ENCODE results near the gene TRAPPC3L.

Gene TRAPPC3L

DNA sequence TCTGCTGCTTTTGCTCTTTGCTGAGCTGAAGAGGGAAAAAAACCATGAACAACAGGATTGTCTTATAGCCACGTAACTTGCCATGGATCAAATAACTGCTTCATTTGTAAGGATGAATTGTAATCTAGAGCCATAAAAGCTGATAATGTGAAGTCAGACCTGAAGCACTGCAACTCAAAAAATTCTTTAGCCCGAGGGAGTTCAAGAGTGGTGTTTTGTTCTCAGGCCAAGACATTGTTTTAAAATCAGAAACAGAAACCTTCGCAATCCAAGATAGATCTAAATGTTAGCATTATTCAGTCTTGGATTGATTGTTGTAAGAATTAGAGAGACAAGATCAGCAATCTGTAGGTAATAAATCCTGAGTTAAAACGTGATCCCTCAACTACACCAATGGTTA, at the start of gene TRAPPC3L:
TSS of gene TRAPPC3L (minus strand) at position 34 of the 400 bp plus-strand sequence. CDS start 170 bp downstream, outside the sequence.
- no peak for DNase-seq (ENCODE audit: low read depth)

DNA sequence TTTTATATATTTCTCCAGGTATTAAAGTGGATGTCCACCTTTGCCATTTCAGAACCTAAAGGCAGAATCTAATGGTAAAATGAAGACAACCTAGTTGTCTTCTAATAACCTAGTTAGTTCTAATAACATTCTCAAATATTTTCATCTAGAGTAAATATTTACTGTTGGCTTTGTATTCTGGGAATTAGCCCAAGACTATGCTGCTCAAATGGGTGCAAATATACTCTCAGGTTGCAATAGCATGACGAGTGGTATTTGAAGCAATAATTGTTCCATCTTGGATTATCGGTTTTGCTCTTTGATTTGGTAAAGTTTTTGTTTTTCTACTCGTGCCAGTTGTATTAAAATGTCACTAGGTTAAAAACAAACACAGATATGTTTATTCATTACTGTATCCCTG, 49.8 kb upstream of the TRAPPC3L start:
- DNase-seq (ENCODE audit: low read depth), result no peak

DNA sequence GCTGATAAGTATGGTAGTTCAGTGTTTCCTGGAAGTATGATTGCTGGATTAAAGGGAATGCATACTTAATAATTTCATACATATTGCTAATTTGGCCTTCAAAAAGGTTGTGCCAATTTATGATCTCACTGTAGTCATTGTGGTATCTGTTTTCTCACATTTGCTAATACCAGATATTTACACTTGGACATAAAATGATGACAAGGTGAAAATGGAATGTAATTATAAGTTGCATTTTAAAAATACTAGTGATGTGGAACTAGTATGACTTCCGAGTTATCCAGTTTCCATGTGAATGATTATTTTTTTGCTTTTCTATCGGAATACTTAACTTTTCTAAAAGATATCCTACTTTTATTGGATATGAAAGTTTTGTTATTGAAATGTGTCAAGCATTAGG, 41.3 kb upstream of the TRAPPC3L start:
- DNase-seq (ENCODE audit: low read depth), result no peak

DNA sequence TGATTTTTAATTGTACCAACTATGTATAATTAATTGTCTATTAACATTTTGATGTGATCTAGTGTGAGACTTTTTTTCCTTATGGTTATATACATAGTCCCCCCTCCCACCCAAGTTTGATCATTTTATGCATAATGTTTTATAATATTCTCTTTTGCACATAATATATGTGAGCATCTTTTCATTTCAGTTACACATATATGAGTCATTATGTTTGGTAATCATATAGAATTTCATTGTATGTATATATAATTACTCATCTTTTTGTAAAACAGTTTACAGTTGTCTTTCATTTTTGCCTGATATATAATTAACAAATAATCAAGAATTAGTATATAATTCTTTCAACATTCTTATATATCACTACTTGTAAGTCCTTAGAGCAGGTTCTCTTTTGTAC, 40.8 kb upstream of the TRAPPC3L start:
- no peak for DNase-seq (ENCODE audit: low read depth)

DNA sequence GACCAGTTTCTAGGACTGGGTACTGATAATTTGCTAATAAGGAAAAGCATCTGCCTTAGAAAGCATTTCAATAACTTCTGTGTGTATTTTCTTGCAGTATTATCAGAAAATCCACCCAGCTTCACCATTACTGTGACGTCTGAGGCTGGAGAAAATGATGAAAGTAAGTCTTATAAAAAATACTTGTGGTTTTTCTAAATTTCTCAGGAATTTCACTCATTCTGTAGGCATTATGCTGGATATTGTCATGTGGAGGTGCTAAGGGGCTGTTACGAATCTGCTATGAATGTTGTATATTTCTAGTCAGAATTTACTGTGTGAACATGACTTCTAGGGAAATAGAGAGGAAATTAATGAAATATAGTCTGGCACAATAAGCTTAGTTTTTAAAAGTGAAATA, 34.7 kb upstream of the TRAPPC3L start:
- DNase-seq (ENCODE audit: low read depth), result no peak

DNA sequence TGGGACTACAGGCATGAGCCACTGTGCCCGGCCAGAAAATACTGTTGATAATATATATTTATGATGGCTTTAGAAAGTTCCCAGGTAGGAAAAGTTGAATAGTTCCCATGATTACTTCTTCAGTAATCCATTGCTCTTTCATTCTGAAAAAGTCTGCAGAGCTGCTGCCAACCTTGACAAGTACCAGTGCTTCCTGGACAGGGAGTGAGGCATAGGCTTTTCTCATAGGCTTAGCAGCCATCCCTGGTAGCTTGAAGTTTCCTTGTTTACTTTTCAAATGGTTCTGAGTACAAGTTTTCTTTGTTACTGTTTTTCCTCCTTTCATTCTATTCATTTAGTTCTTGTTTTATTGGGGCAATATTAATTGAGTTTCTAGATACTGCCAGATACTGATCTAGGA, 33.7 kb upstream of the TRAPPC3L start:
- DNase-seq (ENCODE audit: low read depth), result no peak

DNA sequence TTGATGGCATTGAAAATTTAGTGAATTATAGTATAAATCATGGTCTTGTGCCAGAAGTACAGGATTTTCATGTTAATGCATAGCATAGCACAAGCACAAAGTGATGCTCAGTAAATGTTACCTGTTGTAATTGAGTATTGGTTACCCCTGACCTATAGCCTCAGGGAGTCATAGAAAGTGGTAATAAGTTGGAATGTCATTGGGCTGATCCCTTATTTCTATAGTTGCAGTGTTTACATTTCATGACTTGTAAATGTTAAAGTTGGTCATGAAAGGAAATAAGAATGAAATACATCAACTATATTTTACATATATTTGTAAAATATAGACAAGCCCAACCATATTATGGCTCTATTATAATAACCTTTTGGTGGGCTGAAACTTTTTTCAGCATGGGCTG, 32.9 kb upstream of the TRAPPC3L start:
- no peak for DNase-seq (ENCODE audit: low read depth)

DNA sequence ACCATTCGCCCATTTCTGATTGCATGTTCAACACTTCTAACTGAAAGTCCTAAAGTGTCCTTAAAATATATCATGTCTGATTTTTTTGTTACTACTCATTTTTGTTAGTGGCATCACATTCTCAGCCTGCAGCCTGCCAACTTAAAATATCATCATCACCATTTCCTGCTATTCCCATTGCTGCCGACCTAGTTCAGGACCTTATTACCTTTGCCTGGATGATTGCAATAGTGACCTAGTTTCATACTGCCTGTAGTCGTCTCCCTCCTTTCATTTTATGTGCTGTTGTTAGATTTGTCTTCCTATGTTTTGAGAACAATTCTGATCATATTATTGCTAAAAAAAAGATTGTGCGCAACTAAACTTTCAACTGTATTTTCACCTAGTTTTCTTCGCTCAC, 32.0 kb upstream of the TRAPPC3L start:
- no peak for DNase-seq (ENCODE audit: low read depth)

DNA sequence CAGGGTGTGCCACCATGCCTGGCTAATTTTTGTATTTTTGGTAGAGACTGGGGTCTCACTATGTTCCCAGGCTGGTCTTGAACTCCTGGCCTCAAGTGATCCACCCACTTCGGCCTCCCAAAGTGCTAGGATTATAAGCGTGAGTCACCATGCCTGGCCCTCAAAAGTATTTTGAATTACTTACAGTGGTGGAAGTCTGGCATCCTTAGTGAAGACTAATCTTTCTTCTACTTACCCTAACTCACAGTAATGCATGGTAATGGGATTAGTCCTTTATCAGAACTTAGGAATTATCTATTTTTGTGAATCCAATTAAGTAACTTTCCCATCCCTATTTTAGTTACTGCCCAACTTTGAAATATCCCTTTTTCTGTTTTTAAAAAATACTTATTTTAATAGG, 29.7 kb upstream of the TRAPPC3L start:
- no peak for DNase-seq (ENCODE audit: low read depth)

DNA sequence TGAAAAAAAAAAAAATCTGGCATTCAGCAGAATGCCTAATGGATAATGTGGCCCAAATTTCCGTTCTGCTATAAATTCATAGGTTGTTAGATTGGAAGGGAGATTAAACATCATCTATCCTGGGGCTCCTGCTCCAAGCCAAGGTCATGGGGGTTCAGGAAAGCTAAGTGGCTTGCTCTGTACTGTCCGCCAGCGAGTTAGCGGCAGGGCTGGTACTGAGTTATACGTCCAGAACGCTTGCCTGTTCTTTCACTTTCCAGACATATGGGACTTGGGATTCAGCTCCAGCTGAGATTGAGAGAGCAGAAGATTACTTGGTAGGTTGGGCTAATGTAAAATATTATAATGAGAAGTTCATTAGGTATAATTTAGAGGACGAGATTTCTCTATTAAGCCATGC, 26.7 kb upstream of the TRAPPC3L start:
- DNase-seq (ENCODE audit: low read depth), result no peak

DNA sequence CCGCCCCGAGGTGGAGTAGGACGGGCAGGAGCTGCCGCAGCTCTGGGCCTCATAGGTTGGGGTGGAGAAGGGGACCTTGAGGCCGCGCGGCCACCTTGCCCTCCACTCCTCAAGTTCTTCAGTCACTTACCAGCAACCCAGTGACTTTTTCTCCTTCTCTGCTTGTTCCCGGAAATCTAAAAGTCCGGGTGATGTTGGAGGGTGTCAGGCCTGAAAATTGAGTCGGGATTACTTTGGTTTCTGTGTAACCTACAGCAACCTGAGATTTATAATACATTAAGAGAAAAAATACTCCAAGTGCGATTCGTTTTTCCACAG, 26.2 kb upstream of the TRAPPC3L start:
- no peak for DNase-seq (ENCODE audit: low read depth)

DNA sequence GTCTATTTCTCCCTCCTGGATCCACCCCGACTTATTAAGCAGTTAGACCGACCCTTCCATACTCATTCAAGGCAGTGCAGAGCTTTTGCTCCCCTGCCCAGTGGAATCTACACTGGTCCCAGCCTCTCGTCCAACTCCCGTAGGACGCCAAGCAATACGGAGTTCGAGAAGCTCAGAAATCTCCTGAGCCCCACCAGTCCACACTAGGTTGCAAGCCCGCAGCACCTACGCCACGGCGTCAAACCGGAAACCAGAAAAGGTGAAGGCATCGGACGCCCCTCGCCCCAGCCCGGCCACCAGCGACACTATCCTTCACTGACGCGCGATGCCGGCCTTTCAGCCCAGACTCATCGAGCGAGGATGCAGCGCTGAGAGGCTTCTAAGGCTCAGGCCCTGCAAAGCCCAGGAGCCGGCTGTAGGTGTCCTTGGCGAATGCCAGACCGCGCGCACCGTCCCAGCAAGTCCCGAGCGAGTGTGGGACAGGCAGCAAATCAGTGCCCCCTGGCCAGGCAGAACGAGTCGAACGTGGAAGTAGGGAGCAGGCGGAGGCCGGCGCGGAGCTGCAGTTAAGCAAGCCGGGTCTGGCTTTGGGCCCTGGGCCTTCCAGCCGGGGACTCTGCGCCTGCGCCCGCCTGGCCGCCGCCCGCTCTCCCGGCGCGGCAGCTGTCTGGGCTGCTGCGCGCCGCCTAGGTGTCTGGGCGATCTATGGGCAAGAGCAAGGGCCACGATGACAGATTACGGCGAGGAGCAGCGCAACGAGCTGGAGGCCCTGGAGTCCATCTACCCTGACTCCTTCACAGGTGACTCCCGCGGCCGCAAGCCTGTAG, 25.6 kb upstream of the TRAPPC3L start, which contains the start of gene RWDD1:
TSS of gene RWDD1 (plus strand) at position 649 of the 827 bp plus-strand sequence. CDS start at position 728, 79 bp downstream.
- peak; percentile 96 for DNase-seq (ENCODE audit: low read depth)

DNA sequence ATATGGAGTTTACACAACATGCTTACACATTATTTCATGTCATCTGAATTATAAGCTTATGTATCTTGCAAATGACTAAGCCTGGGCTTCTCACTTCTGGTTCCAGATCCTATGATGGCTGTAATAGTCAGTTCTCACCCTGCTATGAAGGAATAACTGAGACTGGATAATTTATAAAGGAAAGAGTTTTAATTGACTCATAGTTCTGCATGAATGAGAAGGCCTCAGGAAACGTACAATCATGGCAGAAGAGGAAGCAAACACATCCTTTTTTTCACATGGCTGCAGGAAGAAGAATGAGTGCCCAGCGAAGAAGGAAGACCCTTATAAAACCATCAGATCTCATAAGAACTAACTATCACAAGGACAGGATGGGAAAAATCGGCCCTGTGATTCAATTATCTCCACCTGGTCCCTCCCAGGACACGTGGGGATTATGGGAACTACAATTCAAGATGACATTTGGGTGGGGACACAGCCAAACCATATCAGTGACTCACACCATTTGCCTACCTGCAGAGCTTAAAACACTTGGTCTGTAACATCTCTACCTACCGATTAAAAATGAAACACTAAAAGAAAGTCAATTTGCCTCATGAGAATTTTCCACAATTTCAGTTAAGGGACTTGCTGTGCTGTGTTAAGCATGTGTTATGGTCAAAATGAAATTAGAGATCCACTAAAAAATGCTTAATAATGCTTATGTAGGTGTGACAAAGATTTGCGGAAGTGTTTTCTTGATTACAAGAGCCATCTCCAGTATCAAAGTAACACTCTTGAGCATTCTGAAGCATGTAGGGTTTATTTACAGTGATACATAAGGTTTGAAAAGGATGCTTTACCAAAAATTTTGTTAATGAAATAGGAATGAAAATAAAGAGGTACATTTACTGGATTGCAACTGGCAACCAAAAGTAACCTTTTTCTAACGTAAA, 23.6 kb upstream of the TRAPPC3L start:
- DNase-seq (ENCODE audit: low read depth), result no peak

DNA sequence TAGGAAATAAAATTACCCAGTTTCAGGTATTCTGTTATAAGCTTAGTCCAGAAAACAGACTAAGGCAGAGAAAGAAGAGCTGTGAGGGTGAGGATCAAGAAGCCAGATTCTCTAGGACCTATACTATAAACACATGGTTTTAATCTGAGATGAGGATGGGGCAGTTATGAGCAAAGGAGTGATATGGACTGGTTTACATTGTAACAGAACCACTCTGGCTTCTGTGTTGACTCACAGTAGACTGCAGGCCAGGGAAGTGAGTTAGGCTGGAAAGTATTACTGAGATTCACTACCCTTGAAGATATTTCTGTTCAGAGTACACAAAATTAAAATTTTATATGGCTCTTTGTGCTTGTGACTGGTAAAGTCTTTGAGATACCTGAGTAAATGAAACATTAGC, 22.6 kb upstream of the TRAPPC3L start:
- no peak for DNase-seq (ENCODE audit: low read depth)

DNA sequence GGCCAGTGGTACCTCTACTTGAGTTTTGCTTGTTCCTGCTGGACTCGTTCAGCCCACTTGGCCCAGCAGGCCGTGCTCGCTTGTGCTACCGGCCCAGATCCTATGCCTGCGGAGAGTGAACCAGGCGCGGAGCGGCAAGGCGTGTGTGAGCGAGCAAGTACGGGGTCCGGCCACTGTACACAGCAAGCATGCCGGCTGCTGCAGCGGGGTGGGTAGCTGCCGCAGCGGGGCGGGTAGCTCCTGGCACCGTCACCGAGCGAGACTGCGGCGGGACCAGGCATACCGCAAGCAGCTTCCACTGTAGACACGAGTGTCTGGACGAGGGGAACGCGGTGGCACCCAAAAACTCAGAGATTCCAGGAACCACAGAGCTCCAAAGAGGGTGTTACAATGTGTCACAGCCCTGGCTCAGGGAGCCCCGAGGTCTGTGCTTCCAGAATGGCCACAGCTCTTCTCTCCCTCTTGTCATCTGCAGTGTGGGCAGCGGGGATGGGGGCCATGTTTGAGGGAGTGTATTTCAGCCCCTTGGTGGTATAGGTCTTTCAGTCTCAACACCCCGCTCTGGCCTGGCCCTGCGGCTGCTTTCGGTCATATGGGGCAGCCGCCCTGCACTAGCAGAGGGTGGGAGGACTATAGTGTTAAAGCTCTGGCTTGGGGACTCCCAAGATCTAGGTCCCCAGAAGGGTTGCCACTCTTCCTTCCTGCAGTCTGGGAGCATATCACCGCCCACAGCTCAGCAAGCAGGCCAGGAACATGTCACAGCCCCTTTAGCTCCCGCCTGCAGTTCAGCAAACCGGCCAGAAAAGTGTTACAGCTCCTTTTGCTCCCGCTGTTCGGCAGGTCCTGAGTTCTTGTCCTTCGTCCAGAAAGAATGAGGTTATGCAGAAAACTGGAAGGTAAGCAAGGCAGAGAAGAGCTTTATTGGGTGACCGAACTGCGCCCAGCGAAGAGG, 19.7 kb upstream of the TRAPPC3L start:
- no peak for DNase-seq (ENCODE audit: low read depth)

DNA sequence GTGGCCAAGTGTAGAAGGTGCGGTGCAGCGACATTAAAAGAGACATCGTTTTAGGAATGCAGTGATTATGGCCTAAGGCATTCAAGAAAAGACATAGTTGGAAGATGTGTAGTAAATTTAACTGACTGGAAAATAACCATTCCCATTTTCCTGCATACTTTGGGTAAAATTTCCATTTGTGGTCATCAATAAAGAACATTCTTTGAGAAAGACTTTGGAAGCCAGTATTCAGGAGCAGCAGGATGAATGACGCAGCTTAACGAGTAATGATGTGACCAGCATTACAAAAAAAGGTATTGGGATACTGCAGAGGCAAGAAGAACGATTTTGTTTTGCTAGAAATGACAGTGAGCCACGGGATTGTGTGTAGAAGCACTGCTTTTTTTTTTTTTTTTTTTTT, 18.8 kb upstream of the TRAPPC3L start:
- no peak for DNase-seq (ENCODE audit: low read depth)

DNA sequence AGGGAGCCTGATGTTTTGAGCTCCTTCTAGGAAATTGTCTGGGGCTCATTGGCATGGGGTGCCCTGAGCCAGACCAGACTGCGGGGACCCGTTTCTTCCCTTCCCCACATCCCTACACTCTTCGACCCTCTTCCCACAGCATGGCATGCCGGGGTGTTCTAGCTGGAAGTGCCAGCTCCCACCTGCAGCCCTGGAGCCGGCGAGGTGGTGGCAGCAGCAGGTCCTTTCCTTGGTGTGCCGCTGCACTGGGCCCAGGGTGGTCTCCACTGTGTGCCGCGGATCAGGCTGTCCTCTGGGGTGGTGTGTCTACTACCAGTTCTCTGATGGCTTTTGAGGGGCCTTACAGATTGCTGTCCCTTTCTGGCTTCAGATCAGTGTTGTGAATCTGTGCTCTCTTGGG, 18.3 kb upstream of the TRAPPC3L start:
- DNase-seq (ENCODE audit: low read depth), result no peak

DNA sequence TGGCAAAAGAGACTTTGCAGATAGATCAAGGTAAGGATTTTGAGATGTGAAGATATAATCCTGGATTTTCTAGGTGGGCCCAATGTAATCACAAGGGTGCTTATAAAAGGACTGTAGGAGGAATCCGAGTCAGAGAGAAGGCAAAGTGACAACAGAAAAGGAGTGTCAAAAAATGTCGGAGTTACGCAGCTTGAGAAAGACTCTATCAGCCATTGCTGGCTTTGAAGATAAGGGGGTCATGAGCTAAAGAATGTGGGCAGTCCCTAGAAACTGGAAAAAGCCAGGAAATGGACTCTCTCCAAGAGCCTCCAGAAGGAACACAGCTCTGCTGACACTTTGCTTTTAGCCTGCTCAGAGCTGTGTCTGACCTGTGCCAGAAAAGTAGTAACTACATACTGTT, 17.1 kb upstream of the TRAPPC3L start:
- no peak for DNase-seq (ENCODE audit: low read depth)

DNA sequence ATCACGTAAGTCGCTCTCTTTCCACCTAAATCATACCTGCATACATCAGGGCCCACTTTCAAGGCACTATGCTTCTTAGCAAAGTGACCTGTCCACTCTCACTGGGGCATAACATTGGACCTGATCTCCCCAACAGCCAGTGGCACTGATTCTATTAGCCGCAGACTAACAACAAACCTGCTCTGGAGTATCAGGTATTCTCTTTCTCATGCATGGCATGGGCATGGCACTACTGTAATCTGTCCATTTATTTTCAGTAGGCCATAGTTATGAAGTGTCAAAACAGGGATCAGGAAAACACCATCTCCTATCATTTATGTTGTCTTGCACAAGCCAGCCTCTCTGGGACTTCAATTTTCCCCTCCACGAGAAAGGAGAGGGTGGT, 16.5 kb upstream of the TRAPPC3L start:
- DNase-seq (ENCODE audit: low read depth), result no peak

DNA sequence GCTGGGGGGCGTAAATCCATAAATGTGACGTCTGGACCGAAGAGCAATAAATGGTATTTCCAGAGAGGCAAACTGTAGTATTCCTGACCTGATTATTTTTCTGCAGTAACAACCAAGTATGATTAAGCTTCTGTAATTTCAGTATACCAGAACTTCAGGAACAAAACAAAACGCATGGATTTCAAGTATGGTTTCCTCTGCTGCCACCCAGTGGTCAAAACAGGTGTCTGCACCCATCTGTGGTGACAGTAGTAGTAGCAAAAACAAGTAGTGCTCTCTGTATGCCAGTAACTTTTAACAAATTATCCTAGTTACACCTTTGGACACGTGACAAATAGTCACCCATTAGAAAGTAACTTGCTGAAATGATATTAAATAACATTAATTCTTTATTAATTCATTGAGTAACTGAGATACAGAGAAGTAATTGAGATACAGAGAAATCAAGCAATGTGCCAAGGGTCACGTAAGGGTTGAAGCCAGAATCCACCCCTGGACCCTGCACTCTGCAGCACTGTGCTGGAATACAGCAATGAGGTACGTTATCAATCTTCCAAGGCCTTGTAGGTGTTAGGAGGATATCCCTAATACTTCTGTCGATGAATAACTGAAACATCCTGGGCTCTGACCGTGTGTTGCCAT, 16.0 kb upstream of the TRAPPC3L start:
- DNase-seq (ENCODE audit: low read depth), result no peak

DNA sequence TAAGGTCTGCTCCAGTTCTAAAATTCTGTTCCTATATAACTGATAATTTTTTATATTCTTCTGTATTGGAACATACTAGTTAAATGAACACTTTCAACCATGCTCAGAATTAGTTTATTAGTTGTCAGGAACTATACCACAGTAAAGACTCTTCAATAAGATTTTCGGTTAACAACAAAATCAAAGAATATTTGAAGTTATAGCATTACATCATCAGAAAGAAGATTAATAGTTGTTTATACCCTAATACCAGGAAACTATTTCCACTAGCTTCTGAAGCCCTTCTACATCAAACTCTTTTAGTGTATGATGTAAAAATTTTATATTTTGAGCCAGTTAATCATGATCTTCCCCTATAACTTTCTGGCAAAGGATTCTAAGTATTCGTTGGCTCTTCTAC, 14.6 kb upstream of the TRAPPC3L start:
- no peak for DNase-seq (ENCODE audit: low read depth)

DNA sequence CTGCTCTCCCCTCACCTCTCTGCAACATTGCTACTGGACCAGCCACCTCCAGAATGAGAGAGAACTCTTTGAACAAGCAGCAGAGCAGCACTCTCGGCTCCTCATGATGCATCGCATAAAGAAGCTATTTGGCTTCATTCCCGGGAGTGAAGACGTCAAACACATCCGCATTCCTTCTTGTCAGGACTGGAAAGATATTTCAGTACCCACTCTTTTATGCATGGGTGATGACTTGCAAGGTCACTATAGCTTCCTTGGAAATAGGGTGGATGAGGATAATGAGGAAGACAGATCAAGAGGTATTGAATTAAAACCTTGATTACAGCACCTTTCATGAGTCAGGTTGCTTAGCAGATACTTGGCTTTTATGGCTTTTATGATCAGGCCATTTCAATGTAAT, 12.4 kb upstream of the TRAPPC3L start:
- peak; percentile 90 for DNase-seq (ENCODE audit: low read depth)
